Keratinocyte (primary cell): ENCODE results near the gene POLDIP3. TPM values are rescaled to one million over a fixed set of nuclear protein-coding genes. Genes with fewer than 3 reads are reported as not detected.
A peak's percentile ranks its signal among the peaks of the same experiment; 100 is the strongest.

Experiments used
- DNase-seq: peaks from one replicate; pipeline ENCODE4 v3.0.0-alpha.2; 2011; ENCODE audit warnings: low read depth, missing footprints, low spot score
- FAIRE-seq: peaks from 2 replicates; lab custom pipeline; 2011; peaks lifted over from hg19 to GRCh38; lab: Jason Lieb, UNC
- H2AFZ ChIP-seq: 2 replicates; pipeline ENCODE4 v1.6.0; 2012; ENCODE audit warnings: low read length, control low read depth, inconsistent platforms; ENCODE audit not compliant: control insufficient read depth
- H3K27ac ChIP-seq: 2 replicates; pipeline ENCODE4 v1.5.1; 2011; ENCODE audit warnings: low read length; ENCODE audit not compliant: control insufficient read depth, insufficient read depth
- H3K27me3 ChIP-seq: 3 replicates; pipeline ENCODE4 v1.6.0; 2011; ENCODE audit warnings: low read length; ENCODE audit not compliant: control insufficient read depth, insufficient read depth; ENCODE audit errors: extremely low read depth
- H3K36me3 ChIP-seq, 2 experiments: 2 replicates in 1 of 2; 3 replicates in 1 of 2; pipeline ENCODE4 v1.5.1; 2011; ENCODE audit warnings: low read length in 2 of 2, mild to moderate bottlenecking in 1 of 2; ENCODE audit not compliant: control insufficient read depth in 2 of 2, insufficient read depth in 2 of 2; ENCODE audit errors: extremely low read depth in 1 of 2
- H3K4me1 ChIP-seq: 3 replicates; pipeline ENCODE4 v1.5.1; 2011; ENCODE audit warnings: low read length; ENCODE audit not compliant: control insufficient read depth, insufficient read depth; ENCODE audit errors: extremely low read depth
- H3K4me2 ChIP-seq: 3 replicates; pipeline ENCODE4 v1.6.0; 2011; ENCODE audit warnings: low read depth, low read length; ENCODE audit not compliant: control insufficient read depth, insufficient read depth; ENCODE audit errors: extremely low read depth
- H3K4me3 ChIP-seq, 3 experiments: fragments of 200-600 bp in 1 of 3; sonication (generic) in 1 of 3; 2 replicates in 2 of 3; 3 replicates in 1 of 3; pipeline ENCODE4 v1.5.1; 2011 to 2016; ENCODE audit warnings: low read length in 3 of 3, mild to moderate bottlenecking in 3 of 3, control low read depth in 2 of 3, inconsistent platforms in 1 of 3, low read depth in 1 of 3, mixed read lengths in 1 of 3, mixed run types in 1 of 3, moderate library complexity in 1 of 3; ENCODE audit not compliant: control insufficient read depth in 2 of 3, insufficient read depth in 2 of 3; ENCODE audit errors: extremely low read depth in 1 of 3
- H3K79me2 ChIP-seq: 2 replicates; pipeline ENCODE4 v1.6.0; 2012; ENCODE audit warnings: low read length; ENCODE audit not compliant: control insufficient read depth, insufficient read depth
- H3K9ac ChIP-seq: 3 replicates; pipeline ENCODE4 v1.6.0; 2011; ENCODE audit warnings: low read length; ENCODE audit not compliant: control insufficient read depth, insufficient read depth; ENCODE audit errors: extremely low read depth
- H3K9me1 ChIP-seq: 3 replicates; pipeline ENCODE4 v1.6.0; 2011; ENCODE audit warnings: low read length; ENCODE audit not compliant: control insufficient read depth, insufficient read depth; ENCODE audit errors: extremely low read depth
- H3K9me3 ChIP-seq: 2 replicates; pipeline ENCODE4 v1.5.1; 2012; ENCODE audit warnings: low read depth, low read length; ENCODE audit not compliant: control insufficient read depth
- H4K20me1 ChIP-seq: 3 replicates; pipeline ENCODE4 v1.6.0; 2011; ENCODE audit warnings: low read length; ENCODE audit not compliant: control insufficient read depth, insufficient read depth; ENCODE audit errors: extremely low read depth
- EZH2 ChIP-seq: IDR thresholded peaks from one replicate; pipeline ENCODE4 v1.6.1; 2012; ENCODE audit warnings: inconsistent platforms, mild to moderate bottlenecking, low read length, moderate library complexity
- dilution Hi-C: fragments of 300-500 bp; cut with MboI; formaldehyde crosslinking; loops from one replicate; pipeline ENCODE4 v1.7.0; 2020; ENCODE audit warnings: low sequenced_read_pairs; ENCODE audit not compliant: extremely low pct_ligation_motif_present
- polyA minus RNA-seq, 3 experiments: library from RNA; depleted of rRNA, polyadenylated mRNA; stranded (reverse); fragments of >200 nt; gene quantifications; 1 replicate in 1 of 3; 2 replicates in 1 of 3; 3 replicates in 1 of 3; pipeline ENCODE4 v1.2.3, GENCODE V29; 2011
- polyA plus RNA-seq, 5 experiments: library from polyadenylated mRNA; depleted of rRNA in 3 of 5; stranded (reverse) in 3 of 5; stranded (forward) in 1 of 5; unstranded in 1 of 5; fragments of >200 nt; gene quantifications; 1 replicate in 1 of 5; 2 replicates in 3 of 5; 3 replicates in 1 of 5; pipeline versions ENCODE4 v1.2.1 to v1.2.3, GENCODE V29; 2011 to 2012; ENCODE audit warnings: missing spikeins in 2 of 5, low read depth in 1 of 5, low replicate concordance in 1 of 5
- TF ChIP-seq, protein P1 (sequence below), 3 experiments: IDR thresholded peaks in 1 of 3; conservative IDR thresholded peaks in 1 of 3; optimal IDR thresholded peaks in 1 of 3; 2 replicates in 2 of 3; 3 replicates in 1 of 3; pipeline versions ENCODE3 to v1.5.1; 2011; ENCODE audit warnings: low read length in 3 of 3, mild to moderate bottlenecking in 3 of 3, moderate library complexity in 2 of 3, control low read depth in 1 of 3, inconsistent platforms in 1 of 3; ENCODE audit not compliant: insufficient read depth in 2 of 3; ENCODE audit errors: extremely low read depth in 1 of 3

Gene POLDIP3, protein sequence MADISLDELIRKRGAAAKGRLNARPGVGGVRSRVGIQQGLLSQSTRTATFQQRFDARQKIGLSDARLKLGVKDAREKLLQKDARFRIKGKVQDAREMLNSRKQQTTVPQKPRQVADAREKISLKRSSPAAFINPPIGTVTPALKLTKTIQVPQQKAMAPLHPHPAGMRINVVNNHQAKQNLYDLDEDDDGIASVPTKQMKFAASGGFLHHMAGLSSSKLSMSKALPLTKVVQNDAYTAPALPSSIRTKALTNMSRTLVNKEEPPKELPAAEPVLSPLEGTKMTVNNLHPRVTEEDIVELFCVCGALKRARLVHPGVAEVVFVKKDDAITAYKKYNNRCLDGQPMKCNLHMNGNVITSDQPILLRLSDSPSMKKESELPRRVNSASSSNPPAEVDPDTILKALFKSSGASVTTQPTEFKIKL
- polyA plus RNA-seq (38.5 to 41.9 TPM (median 38.7 TPM) in 3 replicates), polyA minus RNA-seq (33.9 to 36.7 TPM (median 34.8 TPM) in 3 replicates)
- 25.1 TPM for polyA plus RNA-seq (2011; ENCODE audit: low read depth)
- 35.2 and 37.0 TPM in 2 replicates for polyA plus RNA-seq (2011; cell fraction: cytosol; rRNA removed)
- 53.9 and 59.9 TPM in 2 replicates for polyA plus RNA-seq (2011; cell fraction: nucleus; rRNA removed)
- 38.2 and 44.5 TPM in 2 replicates for polyA plus RNA-seq (2012; ENCODE audit: low replicate concordance)
- 19.0 TPM for polyA minus RNA-seq (2011; cell fraction: cytosol; rRNA and poly(A)+ RNA removed)
- 22.8 and 31.6 TPM in 2 replicates for polyA minus RNA-seq (2011; cell fraction: nucleus; rRNA and poly(A)+ RNA removed)

DNA sequence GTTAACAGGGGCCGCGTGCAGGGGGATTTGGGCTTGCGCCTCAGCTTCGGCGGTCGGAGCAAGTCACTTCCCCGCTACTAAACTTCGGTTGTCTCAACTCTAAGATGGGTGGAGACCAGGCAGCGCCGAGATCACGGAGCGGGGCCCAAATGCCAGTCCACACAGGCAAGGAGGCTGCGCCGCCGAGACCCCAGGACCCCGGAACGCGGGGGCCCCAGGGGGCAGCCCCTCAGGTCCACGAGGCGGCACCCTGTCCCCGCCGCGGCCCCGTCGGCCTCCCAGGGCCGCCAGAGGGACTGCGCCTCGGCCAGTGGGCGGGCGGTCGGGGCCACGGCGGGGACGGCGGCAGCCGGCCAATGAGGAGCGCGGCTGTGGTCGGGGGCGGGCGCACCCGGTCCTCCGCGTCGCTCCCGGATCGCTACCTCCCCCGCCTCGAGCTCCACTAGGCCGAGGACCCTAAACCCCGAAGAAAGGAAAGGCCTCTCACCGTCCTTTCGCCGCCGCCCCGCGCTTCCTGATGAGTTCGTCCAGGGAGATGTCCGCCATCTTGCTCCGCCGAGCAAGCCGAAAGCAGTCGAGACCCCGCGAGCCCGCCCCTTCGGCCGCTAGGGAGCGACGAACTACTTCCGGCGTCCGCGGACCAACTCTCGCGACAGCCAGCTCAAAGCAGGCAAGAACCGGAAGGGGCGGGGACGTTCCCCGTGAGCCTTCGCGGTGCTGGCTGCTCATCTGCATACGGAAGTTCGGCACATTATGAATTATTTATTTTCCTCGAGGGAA is at the start of gene POLDIP3:
Gene POLDIP3, minus strand, starts transcription at position 572 of the 780 bp plus-strand sequence. Its CDS starts 26 bp downstream, at position 546.
- H3K27ac ChIP-seq: peak within 1 kb of the TSS; percentile 100
- peak within 1 kb of the TSS; percentile 80 for H3K4me2 ChIP-seq
- peaks cover 24% of the 10 kb centered on the region for H3K4me1 ChIP-seq
- H3K9me3 ChIP-seq: no peaks in the 10 kb centered on the region
- H3K9me1 ChIP-seq: peaks cover 8% of the 10 kb centered on the region
- peaks cover 7% of the 10 kb centered on the region for H4K20me1 ChIP-seq
- dilution Hi-C loops: no loop called here
- peaks cover 8 to 16% of the 10 kb centered on the region in 2 experiments for H3K36me3 ChIP-seq
- H3K4me3 ChIP-seq: peak within 1 kb of the TSS; percentile 73 to 90 (median 79)
- peak within 1 kb of the TSS; percentile 92 for H3K9ac ChIP-seq
- DNase-seq (peak; percentile 88), FAIRE-seq (peak; percentile 46)
- peak within 1 kb of the TSS; percentile 83 for H2AFZ ChIP-seq
- no peak for TF ChIP-seq EZH2
- TF ChIP-seq, protein P1, sequence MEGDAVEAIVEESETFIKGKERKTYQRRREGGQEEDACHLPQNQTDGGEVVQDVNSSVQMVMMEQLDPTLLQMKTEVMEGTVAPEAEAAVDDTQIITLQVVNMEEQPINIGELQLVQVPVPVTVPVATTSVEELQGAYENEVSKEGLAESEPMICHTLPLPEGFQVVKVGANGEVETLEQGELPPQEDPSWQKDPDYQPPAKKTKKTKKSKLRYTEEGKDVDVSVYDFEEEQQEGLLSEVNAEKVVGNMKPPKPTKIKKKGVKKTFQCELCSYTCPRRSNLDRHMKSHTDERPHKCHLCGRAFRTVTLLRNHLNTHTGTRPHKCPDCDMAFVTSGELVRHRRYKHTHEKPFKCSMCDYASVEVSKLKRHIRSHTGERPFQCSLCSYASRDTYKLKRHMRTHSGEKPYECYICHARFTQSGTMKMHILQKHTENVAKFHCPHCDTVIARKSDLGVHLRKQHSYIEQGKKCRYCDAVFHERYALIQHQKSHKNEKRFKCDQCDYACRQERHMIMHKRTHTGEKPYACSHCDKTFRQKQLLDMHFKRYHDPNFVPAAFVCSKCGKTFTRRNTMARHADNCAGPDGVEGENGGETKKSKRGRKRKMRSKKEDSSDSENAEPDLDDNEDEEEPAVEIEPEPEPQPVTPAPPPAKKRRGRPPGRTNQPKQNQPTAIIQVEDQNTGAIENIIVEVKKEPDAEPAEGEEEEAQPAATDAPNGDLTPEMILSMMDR (optimal IDR thresholded peaks at IDR 0.05 in 1 of 3, IDR thresholded peaks at IDR 0.05 in 1 of 3, conservative IDR thresholded peaks at IDR 0.05 in 1 of 3; ENCODE audit: extremely low read depth in 1 of 3, insufficient read depth in 2 of 3, low read length in 3 of 3): peak in 2 of 3 experiments; percentile 20 to 35
- H3K79me2 ChIP-seq: peaks cover 44% of the 10 kb centered on the region
- no peaks in the 10 kb centered on the region for H3K27me3 ChIP-seq

DNA sequence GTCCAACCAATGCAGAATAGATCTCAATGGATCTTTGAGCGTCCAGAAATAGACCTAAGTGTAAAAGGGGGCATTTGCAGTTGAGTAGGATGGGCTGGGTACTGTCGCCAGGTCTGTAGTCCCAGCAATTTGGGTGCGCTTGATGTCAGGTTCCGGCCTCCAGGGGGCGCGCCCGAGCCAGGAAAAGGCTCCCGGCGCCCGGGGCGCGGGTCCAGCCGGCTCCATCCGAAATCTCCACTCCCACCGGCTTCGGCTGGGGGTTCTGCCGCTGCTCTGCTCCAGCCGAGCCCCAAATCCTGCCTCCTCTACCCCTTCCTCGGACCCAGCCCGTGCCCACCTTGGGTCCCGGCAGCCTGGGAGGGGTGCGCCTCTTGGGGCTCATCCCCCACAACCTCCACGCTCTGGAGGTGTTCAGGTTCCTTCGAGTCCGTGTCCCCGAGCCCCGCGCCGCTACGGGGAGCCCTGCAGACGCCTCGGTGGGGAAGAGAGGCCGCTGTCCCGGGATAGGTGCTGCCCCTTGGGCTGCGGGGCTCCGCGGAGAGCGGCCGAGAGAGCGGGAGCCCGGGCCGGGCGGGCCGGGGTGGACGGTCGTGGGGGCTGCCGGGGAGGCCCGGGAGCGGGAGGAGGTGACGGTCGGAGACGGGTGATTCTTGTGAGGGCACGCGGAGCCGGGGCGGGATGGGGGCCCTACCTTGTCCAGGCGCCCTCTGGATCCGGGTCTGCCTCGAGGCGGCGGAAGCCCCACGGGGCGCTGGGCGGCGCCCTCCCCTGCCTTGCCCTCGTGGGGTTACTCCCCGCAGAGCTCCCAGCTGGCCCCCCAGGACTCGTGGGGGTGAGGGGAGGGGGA is 47.5 kb upstream of the POLDIP3 start:
- Histone ChIP-seq H3K9me1 (no peaks in the 10 kb centered on the region), H3K4me3 (peak overlapping the region; percentile 44 to 71 (median 65)), H3K27me3 (no peaks in the 10 kb centered on the region), H3K9ac (peak overlapping the region; percentile 61), H3K36me3 (no peaks in the 10 kb centered on the region), H3K9me3 (no peaks in the 10 kb centered on the region), H3K4me2 (peak overlapping the region; percentile 82), H4K20me1 (no peaks in the 10 kb centered on the region), H2AFZ (peak overlapping the region; percentile 95), H3K79me2 (no peaks in the 10 kb centered on the region), H3K4me1 (peaks cover 6% of the 10 kb centered on the region), H3K27ac (no peak overlapping the region)
- DNase-seq: no peak
- dilution Hi-C loops: no loop called here
- FAIRE-seq: no peak
- TF ChIP-seq, protein P1 (optimal IDR thresholded peaks at IDR 0.05 in 1 of 3, IDR thresholded peaks at IDR 0.05 in 1 of 3, conservative IDR thresholded peaks at IDR 0.05 in 1 of 3; ENCODE audit: extremely low read depth in 1 of 3, insufficient read depth in 2 of 3, low read length in 3 of 3): peak; percentile 71 to 88 (median 80)
- no peak for TF ChIP-seq EZH2
